SH-SY5Y (cell line): Measurements from ENCODE around the gene MARCHF7.

Experiments
- GATA2 ChIP-seq: IDR thresholded peaks from 2 replicates; pipeline ENCODE4 v1.6.1; 2011; ENCODE audit warnings: mild to moderate bottlenecking, low read depth, low read length
- GATA3 ChIP-seq: IDR thresholded peaks from 2 replicates; pipeline ENCODE4 v1.6.1; 2011; ENCODE audit warnings: low read depth, mild to moderate bottlenecking, low read length, moderate library complexity

DNA sequence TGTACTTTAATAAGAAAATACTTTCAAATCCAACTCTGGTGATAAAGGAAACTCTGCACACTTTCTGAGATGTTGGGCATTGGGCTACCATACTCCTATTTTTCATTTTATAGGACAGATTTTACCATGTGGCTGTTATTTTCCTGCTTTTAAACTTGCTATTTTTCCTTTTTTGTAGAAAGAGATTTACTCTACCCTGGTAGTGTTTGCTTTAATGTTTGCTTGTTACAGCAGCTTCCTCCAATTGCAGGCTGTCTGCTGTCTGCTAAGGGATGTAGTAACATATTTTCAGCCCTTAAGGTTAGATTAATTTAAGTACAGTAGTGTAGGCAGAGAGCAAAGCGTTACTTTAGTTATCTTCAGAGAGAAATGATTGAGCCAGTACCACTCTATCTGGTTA lies 38.6 kb downstream of the MARCHF7 start:
- TF ChIP-seq GATA3 (no peak), GATA2 (no peak)
